Esophagus squamous epithelium (tissue), 4 donors: ENCODE data around the gene MBTD1.

Experiments
- CTCF ChIP-seq, 6 experiments: fragments of 450-650 bp in 4 of 6; fragments of 200-600 bp in 2 of 6; sonication (generic) in 2 of 6; IDR thresholded peaks; one replicate each; pipeline ENCODE4 v1.5.1; 2016 to 2019; ENCODE audit warnings: antibody characterized with exemption in 6 of 6, mild to moderate bottlenecking in 4 of 6, moderate library complexity in 4 of 6
- POLR2A ChIP-seq, 4 donors: fragments of 450-650 bp; IDR thresholded peaks; one replicate each; pipeline ENCODE4 v1.6.1; 2017; ENCODE audit warnings: antibody characterized with exemption in 4 of 4, mild to moderate bottlenecking in 4 of 4, moderate library complexity in 3 of 4

GRCh38 chr17:51164911-51165679 is 94.8 kb downstream of the MBTD1 start:
- TF ChIP-seq CTCF (IDR thresholded peaks at IDR 0.05): no peak
- no peak for TF ChIP-seq POLR2A (IDR thresholded peaks at IDR 0.05)
